Fibroblast of villous mesenchyme (primary cell): ENCODE data around the gene GLRX3. TPM values are rescaled to one million over a fixed set of nuclear protein-coding genes. Genes with fewer than 3 reads are reported as not detected.
"Not testable (repeated sequence)": the region's sequence is repeated elsewhere in the genome, so short reads cannot be mapped to it uniquely, and the experiment has no call there.

Experiments
- DNase-seq: peaks from one replicate; pipeline ENCODE4 v3.0.0-alpha.2; 2010; ENCODE audit warnings: low read depth
- H3K4me3 ChIP-seq: 2 replicates; pipeline ENCODE4 v1.5.1; 2011; ENCODE audit warnings: low read depth, mild to moderate bottlenecking, low read length
- CTCF ChIP-seq: IDR thresholded peaks from 2 replicates; pipeline ENCODE4 v1.5.1; 2012; ENCODE audit warnings: low read depth, mild to moderate bottlenecking, low read length; ENCODE audit not compliant: insufficient read depth
- total RNA-seq: library from RNA; depleted of rRNA; stranded (reverse); fragments of >200 nt; gene quantifications from 2 replicates; pipeline ENCODE4 v1.2.3, GENCODE V29; 2012

The GLRX3 gene
- total RNA-seq, 1 donor: 75.6 TPM

- DNase-seq: peak; percentile 98
- TF ChIP-seq CTCF: no peak
- H3K4me3 ChIP-seq: peak within 1 kb of the TSS; percentile 87
Observed at GRCh38 chr10:130110246-130111112, 25.7 kb upstream of the GLRX3 start, which contains the start of gene C10orf143. TSS of gene C10orf143 (minus strand) at chr10:130110830. CDS start at chr10:130110772, 58 bp downstream.

DNA sequence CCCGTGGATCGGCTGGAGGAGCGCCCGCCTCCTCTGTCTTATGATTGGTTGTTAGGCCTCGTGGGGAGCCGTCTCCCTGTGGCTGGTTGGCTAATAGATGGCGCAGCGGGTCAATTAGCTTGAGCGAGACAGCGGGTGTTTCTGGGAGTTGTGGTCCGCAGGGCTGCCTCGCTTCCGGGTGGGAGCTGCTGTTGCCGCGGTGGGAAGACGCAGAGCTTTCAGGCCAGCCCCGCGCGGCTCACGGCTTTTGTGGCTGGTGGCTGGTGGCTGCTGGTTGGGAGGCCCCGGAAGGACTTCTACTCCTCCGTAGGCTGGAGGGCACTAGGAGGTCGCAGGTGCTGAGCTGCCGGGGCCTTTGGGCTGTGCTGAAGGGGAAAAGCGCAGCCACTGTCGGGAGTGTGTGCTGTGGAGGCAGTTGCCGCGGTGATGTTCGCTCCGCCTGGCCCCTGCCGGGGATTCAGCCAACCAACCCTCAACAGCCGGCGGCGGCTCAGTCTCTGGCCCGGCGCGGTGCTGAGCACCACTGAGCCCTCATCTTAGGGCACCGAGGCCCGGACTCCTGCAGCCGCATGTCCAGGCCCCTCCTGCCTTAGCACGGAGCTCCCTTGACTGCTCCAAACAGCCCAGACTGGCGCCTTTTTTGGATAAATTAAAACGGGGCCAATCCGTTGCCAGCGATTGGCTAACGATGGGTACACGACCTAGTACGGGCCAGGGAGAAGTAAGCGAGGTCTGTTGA lies 24.9 kb upstream of the GLRX3 start:
- H3K4me3 ChIP-seq: peak overlapping the region; percentile 87
- DNase-seq: peak; percentile 97
- no peak for TF ChIP-seq CTCF

DNA sequence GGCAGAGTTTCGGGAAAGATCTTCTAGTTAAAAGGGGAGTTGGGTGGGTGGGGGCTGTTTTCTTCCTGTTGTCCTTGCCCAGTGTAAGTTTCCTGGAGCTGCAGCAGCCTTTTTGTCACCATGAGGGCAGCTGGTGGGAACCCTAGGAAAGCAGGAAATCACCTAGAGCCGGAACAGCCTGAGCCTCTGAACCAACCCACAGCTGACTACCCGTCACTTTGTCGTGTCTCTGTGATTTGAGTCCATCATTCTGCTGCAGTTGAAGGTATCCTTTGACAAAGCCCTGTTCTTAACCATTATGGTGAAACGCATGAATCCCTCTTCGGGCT lies 24.4 kb upstream of the GLRX3 start:
- DNase-seq: no peak
- no peak for TF ChIP-seq CTCF
- H3K4me3 ChIP-seq: peak overlapping the region; percentile 87

GRCh38 chr10:130112821-130113220 lies 23.4 kb upstream of the GLRX3 start:
- DNase-seq: no peak

GRCh38 chr10:130116942-130117341 lies 19.2 kb upstream of the GLRX3 start:
- not testable (repeated sequence) for H3K4me3 ChIP-seq, DNase-seq

More at GRCh38 chr10:130112821-130113220, 23.4 kb upstream of the GLRX3 start:
- TF ChIP-seq CTCF: no peak
- H3K4me3 ChIP-seq: no peak overlapping the region

DNA sequence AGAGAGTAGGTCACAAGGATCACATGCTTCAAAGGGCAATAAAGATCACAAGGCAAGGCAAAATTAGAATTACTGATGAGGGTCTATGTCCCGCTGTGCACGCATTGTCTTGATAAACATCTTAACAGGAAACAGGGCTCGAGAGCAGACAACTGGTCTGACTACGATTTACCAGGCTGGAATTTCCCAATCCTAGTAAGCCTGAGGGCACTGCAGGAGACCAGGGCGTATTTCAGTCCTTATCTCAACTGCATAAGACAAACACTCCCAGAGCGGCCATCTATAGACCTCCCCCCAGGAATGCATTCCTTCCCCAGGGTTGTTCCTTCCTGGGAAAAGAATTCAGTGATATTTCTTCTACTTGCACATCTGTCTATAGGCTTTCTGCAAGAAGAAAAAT lies 18.7 kb upstream of the GLRX3 start:
- not testable (repeated sequence) for DNase-seq

DNA sequence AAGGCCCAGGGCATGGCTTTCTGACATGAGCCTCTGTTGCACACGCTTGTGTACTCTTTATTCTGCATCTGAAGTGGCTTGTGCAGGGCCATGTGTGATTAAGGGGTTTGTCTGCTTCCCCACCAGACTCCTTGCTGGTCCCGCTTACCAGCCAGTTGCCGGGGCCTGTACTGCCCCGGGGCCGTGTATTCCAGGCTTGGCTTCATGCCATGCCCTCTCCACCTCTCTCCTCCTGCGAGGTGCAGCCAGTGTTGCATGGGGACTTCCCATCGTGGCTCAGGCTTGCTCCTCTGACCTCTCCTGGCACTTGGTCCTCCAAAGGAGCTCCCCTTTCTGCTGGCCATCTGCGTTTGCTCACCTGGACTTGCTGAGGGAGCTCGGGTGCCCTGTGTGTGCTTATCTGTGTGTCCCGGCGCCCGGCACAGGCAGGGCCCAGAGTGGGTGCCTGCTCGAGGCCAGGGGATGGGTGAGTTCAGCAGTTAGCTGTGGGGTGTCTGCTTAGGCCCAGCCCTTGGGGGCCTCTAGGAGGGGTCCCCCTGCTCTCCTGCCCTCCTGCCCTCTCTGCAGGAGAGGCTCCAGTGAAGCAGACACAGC lies 14.6 kb upstream of the GLRX3 start:
- no peak overlapping the region for H3K4me3 ChIP-seq
- no peak for DNase-seq
- no peak for TF ChIP-seq CTCF

More for the DNA sequence above, 18.7 kb upstream of the GLRX3 start:
- H3K4me3 ChIP-seq: not testable (repeated sequence)
